Astrocyte of the cerebellum (primary cell): ENCODE measurements around the gene TBC1D13.

Experiments
- DNase-seq: peaks from one replicate; pipeline ENCODE4 v3.0.0-alpha.2; 2011; ENCODE audit warnings: low read depth
- H3K4me3 ChIP-seq: 2 replicates; pipeline ENCODE4 v1.5.1; 2011; ENCODE audit warnings: mild to moderate bottlenecking, low read depth, low read length, moderate library complexity
- CTCF ChIP-seq: IDR thresholded peaks from 2 replicates; pipeline ENCODE4 v1.5.1; 2012; ENCODE audit warnings: low read length, low read depth, moderate library complexity, mild to moderate bottlenecking; ENCODE audit errors: missing control alignments
- in situ Hi-C: cut with HindIII; loops from 2 replicates; pipeline ENCODE4 v1.10.0; 2017; ENCODE audit warnings: low sequenced_read_pairs

Gene TBC1D13

DNA sequence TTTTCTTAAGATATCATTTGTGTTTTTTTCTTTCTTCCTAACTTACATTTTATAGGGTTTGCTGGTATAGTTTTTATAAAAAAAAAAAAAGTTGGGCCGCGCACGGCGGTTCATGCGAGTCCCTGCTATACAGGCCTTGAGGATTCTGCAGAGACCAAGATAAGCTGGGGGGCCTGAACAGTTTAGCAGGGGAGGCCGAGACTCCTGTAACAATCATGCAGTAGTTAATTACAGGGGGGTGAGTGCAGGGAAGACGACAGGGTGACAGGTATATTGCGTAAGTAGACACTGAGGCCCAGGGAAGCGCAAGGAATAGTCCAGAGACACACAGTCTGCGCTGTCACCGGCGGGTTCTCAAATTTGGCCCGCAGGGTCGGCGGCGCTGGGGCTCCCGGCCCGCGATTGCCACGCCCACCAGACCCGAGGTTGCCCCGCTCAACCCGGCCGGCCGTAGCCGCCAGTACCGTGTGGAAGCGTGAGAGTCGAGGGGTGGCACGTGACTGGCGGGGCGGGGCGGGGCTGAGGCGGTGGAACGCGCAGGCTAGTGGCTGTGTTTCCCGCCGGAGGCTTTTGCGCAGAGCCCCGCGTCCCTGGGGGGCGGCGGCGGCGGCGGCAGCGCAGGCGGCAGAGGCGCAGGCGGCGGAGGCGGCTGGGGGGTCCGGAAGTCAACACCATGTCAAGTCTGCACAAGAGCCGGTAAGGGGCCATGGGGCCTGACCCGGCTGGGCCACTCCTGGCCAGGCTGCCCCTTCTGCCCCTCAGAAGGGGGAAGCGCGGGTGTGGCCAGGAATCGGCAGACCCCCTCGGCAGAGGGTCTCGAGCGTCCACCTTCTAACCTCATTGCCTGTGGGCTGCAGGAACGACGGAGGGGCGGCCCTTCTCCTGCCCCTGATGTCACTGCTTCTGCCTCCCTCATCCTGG lies at the start of gene TBC1D13:
Gene TBC1D13, plus strand, starts transcription at position 573 of the 921 bp plus-strand sequence. Its CDS starts 101 bp downstream, at position 674.
- H3K4me3 ChIP-seq, result peak within 1 kb of the TSS; percentile 91
- in situ Hi-C loops, result no loop called here
- DNase-seq, result peak; percentile 45
- TF ChIP-seq CTCF, result no peak

DNA sequence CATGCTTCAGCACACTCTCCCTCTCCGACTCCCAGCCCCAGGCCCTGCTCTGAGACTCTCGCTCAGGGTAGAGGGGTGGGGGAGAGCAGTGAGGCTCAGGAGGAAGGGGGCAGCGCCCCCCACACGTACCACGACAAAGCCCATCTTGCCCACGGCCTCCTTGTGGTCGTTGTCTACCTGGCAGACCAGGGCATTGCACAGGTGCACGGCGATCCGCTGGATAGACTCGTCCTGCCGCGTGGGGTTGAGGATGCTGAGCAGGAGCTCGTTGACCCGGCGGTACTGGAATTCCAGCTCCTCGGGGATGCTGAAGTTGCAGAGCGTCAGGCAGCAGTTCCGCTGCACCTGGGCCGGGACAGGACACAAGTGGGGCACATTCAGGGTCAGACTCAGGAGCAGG lies 44.7 kb upstream of the TBC1D13 start:
- H3K4me3 ChIP-seq, result no peak overlapping the region
- in situ Hi-C loops, result no loop called here
- no peak for DNase-seq
- no peak for TF ChIP-seq CTCF

GRCh38 chr9:128743421-128743820 lies 43.6 kb upstream of the TBC1D13 start:
- no peak for TF ChIP-seq CTCF
- in situ Hi-C loops, result no loop called here
- no peak for DNase-seq
- H3K4me3 ChIP-seq, result no peak overlapping the region

GRCh38 chr9:128747241-128747640 lies 39.8 kb upstream of the TBC1D13 start:
- DNase-seq, result no peak
- no peak for TF ChIP-seq CTCF
- no peak overlapping the region for H3K4me3 ChIP-seq
- in situ Hi-C loops, result no loop called here

- no peak overlapping the region for H3K4me3 ChIP-seq
- in situ Hi-C loops, result no loop called here
- DNase-seq, result no peak
- TF ChIP-seq CTCF, result no peak
These were observed 36.0 kb upstream of the TBC1D13 start for GRCh38 chr9:128750926-128751595.

DNA sequence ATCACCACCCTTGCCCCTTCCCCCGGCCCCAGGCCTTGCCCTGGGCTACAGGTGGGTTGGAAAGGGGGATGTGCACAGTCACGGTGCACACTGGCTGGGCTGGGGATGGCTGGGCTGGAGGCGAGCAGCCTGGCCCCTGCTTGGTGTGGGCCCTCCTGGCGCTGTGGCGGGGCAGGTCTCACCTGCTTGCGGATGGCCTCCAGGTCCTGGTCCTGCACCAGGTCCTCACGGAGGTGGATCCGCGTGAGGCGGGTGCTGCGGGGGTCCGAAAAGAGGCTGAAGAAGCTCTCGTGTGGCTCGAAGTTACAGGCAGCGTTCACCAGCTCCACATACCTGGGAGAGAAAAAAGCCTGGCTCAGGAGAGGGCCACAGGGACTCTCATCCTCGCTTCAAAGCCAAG lies 33.4 kb upstream of the TBC1D13 start:
- in situ Hi-C loops, result no loop called here
- TF ChIP-seq CTCF, result no peak
- DNase-seq, result no peak
- no peak overlapping the region for H3K4me3 ChIP-seq
